HepG2 (cell line): ENCODE results near the gene GRM1. TPM values are rescaled to one million over a fixed set of nuclear protein-coding genes. Genes with fewer than 3 reads are reported as not detected.

Experiments used
- ATAC-seq: fragments of 200-7000 bp; cut with Tn5 transposase; 3 replicates; pipeline ENCODE4 v1.9.1; 2020; ENCODE audit warnings: mild to moderate bottlenecking, moderate library complexity
- BruUV-seq: library from RNA; stranded (reverse); fragments of 400-500 nt; replicated peaks from 2 replicates; lab custom pipeline; 2021; lab: Mats Ljungman, UMichigan
- CTCF ChIA-PET: fragments of 300-600 bp; formaldehyde crosslinking; extraction: SDS; loops from one replicate; lab custom pipeline; 2021; ENCODE audit warnings: low total read pairs, inconsistent platforms, low intra/inter-chr PET ratio; lab: Yijun Ruan, JAX
- POLR2A ChIA-PET: fragments of 350-600 bp; sonication (Branson Sonifier 250); formaldehyde crosslinking; loops from one replicate; lab custom pipeline; 2020; ENCODE audit warnings: antibody characterized with exemption, inconsistent platforms; lab: Yijun Ruan, JAX
- DNase-seq: peaks from one replicate; pipeline ENCODE4 v3.0.0-alpha.2; 2015; ENCODE audit warnings: low spot score
- FAIRE-seq: peaks from 3 replicates; lab custom pipeline; 2011; peaks lifted over from hg19 to GRCh38; lab: Jason Lieb, UNC
- H2AFZ ChIP-seq: one replicate; pipeline ENCODE4 v1.6.1; 2011; ENCODE audit warnings: low read length, inconsistent platforms
- H3K27ac ChIP-seq: fragments of 300-600 bp; 3 replicates; pipeline ENCODE4 v1.8.0; 2011; ENCODE audit warnings: mixed run types, mild to moderate bottlenecking, mixed read lengths, low read length, inconsistent platforms; ENCODE audit not compliant: insufficient read depth; ENCODE audit errors: extremely low read length
- H3K27me3 ChIP-seq, 2 experiments: fragments of 200-600 bp in 1 of 2; 2 replicates in 1 of 2; 3 replicates in 1 of 2; pipeline versions ENCODE4 v1.6.0 to v1.8.0; 2011; ENCODE audit warnings: low read length in 2 of 2, mild to moderate bottlenecking in 2 of 2, moderate library complexity in 2 of 2, inconsistent platforms in 1 of 2; ENCODE audit not compliant: insufficient read depth in 2 of 2, control insufficient read depth in 1 of 2
- H3K36me3 ChIP-seq, 2 experiments: fragments of 200-600 bp in 1 of 2; replicated peaks in 1 of 2; 2 replicates in 1 of 2; 3 replicates in 1 of 2; pipeline versions ENCODE4 v1.5.1 to v1.8.0; 2011; ENCODE audit warnings: low read length in 2 of 2, inconsistent platforms in 1 of 2; ENCODE audit not compliant: insufficient read depth in 2 of 2, control insufficient read depth in 1 of 2
- H3K4me1 ChIP-seq: 2 replicates; pipeline ENCODE4 v1.5.1; 2012; ENCODE audit warnings: low read length, inconsistent platforms; ENCODE audit not compliant: insufficient read depth
- H3K4me2 ChIP-seq: 2 replicates; pipeline ENCODE4 v1.6.0; 2011; ENCODE audit warnings: low read depth, low read length, inconsistent platforms
- H3K4me3 ChIP-seq, 3 experiments: fragments of 200-600 bp in 1 of 3; sonication (generic), shearing (Covaris generic) in 1 of 3; replicated peaks in 1 of 3; 2 replicates each; pipeline ENCODE4 v1.5.1; 2011 to 2016; ENCODE audit warnings: low read length in 3 of 3, inconsistent platforms in 2 of 3, low read depth in 2 of 3, mild to moderate bottlenecking in 2 of 3, control low read depth in 1 of 3, mixed read lengths in 1 of 3; ENCODE audit not compliant: insufficient read depth in 1 of 3
- H3K79me2 ChIP-seq: one replicate; pipeline ENCODE4 v1.6.1; 2011; ENCODE audit warnings: low read length, inconsistent platforms; ENCODE audit not compliant: insufficient read depth
- H3K9ac ChIP-seq: 2 replicates; pipeline ENCODE4 v1.6.0; 2011; ENCODE audit warnings: mild to moderate bottlenecking, low read depth, low read length, inconsistent platforms; ENCODE audit not compliant: insufficient read depth
- H3K9me3 ChIP-seq: 2 replicates; pipeline ENCODE4 v1.5.1; 2012; ENCODE audit warnings: mild to moderate bottlenecking, low read length
- H4K20me1 ChIP-seq: 2 replicates; pipeline ENCODE4 v1.6.0; 2011; ENCODE audit warnings: inconsistent platforms, mild to moderate bottlenecking, low read length, moderate library complexity; ENCODE audit not compliant: insufficient read depth
- CBX2 ChIP-seq, 2 experiments: fragments of 200-600 bp in 1 of 2; sonication (generic); formaldehyde crosslinking in 1 of 2; IDR thresholded peaks; 2 replicates each; pipeline versions ENCODE4 v1.7.0 to v1.8.1; 2018 to 2022; ENCODE audit warnings: low read depth in 2 of 2, low read length in 1 of 2, mild to moderate bottlenecking in 1 of 2, missing genetic modification reagents in 1 of 2
- GTF2F1 ChIP-seq: fragments of 150-350 bp; IDR thresholded peaks from 2 replicates; pipeline ENCODE4 v1.6.1; 2014; ENCODE audit warnings: low read length
- HIVEP1 ChIP-seq: sonication (generic); formaldehyde crosslinking; IDR thresholded peaks from 2 replicates; pipeline ENCODE4 v1.4.0; 2020; ENCODE audit warnings: mild to moderate bottlenecking, missing genetic modification reagents
- HNRNPK ChIP-seq: fragments of 200-400 bp; formaldehyde crosslinking; IDR thresholded peaks from 2 replicates; pipeline ENCODE4 v1.6.1; 2018; ENCODE audit warnings: low read length, low read depth, moderate library complexity, mild to moderate bottlenecking; ENCODE audit not compliant: poor library complexity, severe bottlenecking
- KDM3A ChIP-seq: IDR thresholded peaks from 2 replicates; pipeline ENCODE4 v1.6.1; 2018; ENCODE audit warnings: low read depth, missing compliant biosample characterization
- PCBP1 ChIP-seq: fragments of 200-400 bp; formaldehyde crosslinking; IDR thresholded peaks from 2 replicates; pipeline ENCODE4 v1.6.1; 2017; ENCODE audit warnings: mild to moderate bottlenecking, low read depth, low read length, borderline replicate concordance
- RARA ChIP-seq: IDR thresholded peaks from 2 replicates; pipeline ENCODE4 v1.6.1; 2016; ENCODE audit warnings: missing genetic modification reagents, missing compliant biosample characterization
- SAFB2 ChIP-seq: sonication (generic); formaldehyde crosslinking; IDR thresholded peaks from 2 replicates; pipeline ENCODE4 v1.5.1; 2020; ENCODE audit warnings: missing genetic modification reagents, low read depth, mild to moderate bottlenecking, borderline replicate concordance
- SMC3 ChIP-seq: IDR thresholded peaks from 2 replicates; pipeline ENCODE4 v1.6.1; 2011; ENCODE audit warnings: low read length, improper control_type of control experiment
- SP140L ChIP-seq: sonication (generic); formaldehyde crosslinking; IDR thresholded peaks from 2 replicates; pipeline ENCODE4 v1.4.0; 2020; ENCODE audit warnings: missing genetic modification reagents, borderline replicate concordance
- TCF7 ChIP-seq: sonication (generic); IDR thresholded peaks from 2 replicates; pipeline ENCODE4 v1.6.1; 2016; ENCODE audit warnings: antibody characterized with exemption, low read depth
- ZBTB8A ChIP-seq: sonication (generic); formaldehyde crosslinking; IDR thresholded peaks from 2 replicates; pipeline ENCODE4 v1.4.0; 2020; ENCODE audit warnings: mild to moderate bottlenecking, low read depth, missing genetic modification reagents, borderline replicate concordance
- ZNF432 ChIP-seq: sonication (generic); formaldehyde crosslinking; IDR thresholded peaks from 2 replicates; pipeline ENCODE4 v1.5.0; 2020; ENCODE audit warnings: missing genetic modification reagents, mild to moderate bottlenecking, borderline replicate concordance
- ZNF652 ChIP-seq: IDR thresholded peaks from 2 replicates; pipeline ENCODE4 v1.6.1; 2016; ENCODE audit warnings: low read depth, borderline replicate concordance
- WGBS: methylation state at CpG from one replicate; pipeline ENCODE4 v1.1.6; 2017; ENCODE audit warnings: low lambda C conversion rate; 5-methylcytosine and 5-hydroxymethylcytosine counted together
- in situ Hi-C: cut with HindIII; loops from 2 replicates; pipeline ENCODE4 v1.10.0; 2017; ENCODE audit warnings: low pct_unique_long_range_greater_than_20kb; ENCODE audit not compliant: extremely low pct_ligation_motif_present
- intact Hi-C: fragments of 100-400 bp; cut with micrococcal nuclease; formaldehyde crosslinking; loops from one replicate; pipeline ENCODE4 v1.10.0; 2022; ENCODE audit not compliant: unreplicated experiment
- polyA plus RNA-seq, 8 experiments: library from polyadenylated mRNA; depleted of rRNA in 3 of 8; stranded (reverse) in 7 of 8; unstranded in 1 of 8; fragments of >200 nt; fragmentation: Illumina TruSeq in 4 of 8; extraction: Trizol in 4 of 8; gene quantifications; 2 replicates each; pipeline versions ENCODE4 v1.2.1 to v1.2.3, GENCODE V29; 2011 to 2016; ENCODE audit warnings: low read depth in 4 of 8, missing spikeins in 1 of 8, mixed read lengths in 1 of 8; ENCODE audit not compliant: insufficient read depth in 1 of 8
- total RNA-seq, 5 experiments: library from RNA; depleted of rRNA; stranded (reverse); fragments of >200 nt; fragmentation: Illumina TruSeq; extraction: Trizol; gene quantifications; 2 replicates each; pipeline ENCODE4 v1.2.3, GENCODE V29; 2016; ENCODE audit warnings: low read depth in 1 of 5
- TF ChIP-seq, protein P1 (sequence below): sonication (generic); formaldehyde crosslinking; IDR thresholded peaks from 2 replicates; pipeline ENCODE4 v1.4.0; 2020; ENCODE audit warnings: missing genetic modification reagents
- TF ChIP-seq, protein P2 (sequence below): sonication (generic); formaldehyde crosslinking; conservative IDR thresholded peaks from 2 replicates; pipeline ENCODE4 v1.4.0; 2020; ENCODE audit warnings: missing genetic modification reagents
- TF ChIP-seq, protein P3 (sequence below): sonication (generic); formaldehyde crosslinking; IDR thresholded peaks from 2 replicates; pipeline ENCODE4 v1.4.0; 2020; ENCODE audit warnings: mild to moderate bottlenecking, missing genetic modification reagents

Gene GRM1
- total and polyA plus RNA-seq, 2 of the 13 experiments (the other 11 are each of a cell fraction or from before 2014, with no cell fraction given) = 0.09 TPM; not detected in 1

DNA sequence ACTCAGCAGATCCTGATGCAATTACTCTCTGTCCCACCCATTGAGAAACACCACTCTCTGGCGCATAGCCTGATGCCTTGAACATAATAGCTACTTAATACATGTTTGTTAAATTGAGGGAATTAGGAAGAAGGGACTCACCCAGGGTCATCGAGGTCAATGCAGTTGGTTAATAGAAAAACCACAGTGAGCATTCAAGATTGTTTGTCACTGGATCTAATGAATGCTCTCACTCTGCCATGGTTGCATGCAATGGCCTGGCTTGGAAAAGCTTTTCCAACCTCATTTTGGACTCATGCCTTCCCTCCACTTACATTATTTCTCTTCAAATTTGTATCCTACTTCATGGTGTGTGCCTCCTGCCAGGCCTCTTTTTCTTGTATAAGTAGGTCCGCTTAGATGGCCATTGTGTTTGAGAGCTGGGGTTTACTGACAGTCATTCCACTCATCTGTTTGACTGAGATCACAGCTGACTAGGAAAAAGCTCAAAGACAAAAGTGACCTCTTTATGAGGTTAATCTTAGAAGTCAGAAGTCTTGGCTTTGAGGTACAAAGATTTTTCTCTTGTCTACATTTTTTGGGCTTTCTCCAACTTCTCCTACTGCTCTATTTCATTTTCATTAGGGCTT lies 360.0 kb downstream of the GRM1 start:
- BruUV-seq = no TSS peak
- in situ Hi-C loops = no loop called here
- FAIRE-seq = no peak
- TF ChIP-seq HNRNPK (no peak), ZBTB8A (CRISPR knock-in tag) (no peak), HIVEP1 (CRISPR knock-in tag) (no peak), SMC3 (no peak), RARA (CRISPR knock-in tag) (no peak), SAFB2 (CRISPR knock-in tag) (no peak), ZNF432 (CRISPR knock-in tag) (no peak), ZNF652 (no peak), CBX2 (IDR thresholded peaks at IDR 0.05; ENCODE audit: low read depth, low read length) (no peak), CBX2 (CRISPR knock-in tag; IDR thresholded peaks at IDR 0.05; ENCODE audit: low read depth) (no peak), TCF7 (no peak), GTF2F1 (no peak), SP140L (CRISPR knock-in tag) (no peak), PCBP1 (no peak), KDM3A (no peak)
- TF ChIP-seq, protein P1, sequence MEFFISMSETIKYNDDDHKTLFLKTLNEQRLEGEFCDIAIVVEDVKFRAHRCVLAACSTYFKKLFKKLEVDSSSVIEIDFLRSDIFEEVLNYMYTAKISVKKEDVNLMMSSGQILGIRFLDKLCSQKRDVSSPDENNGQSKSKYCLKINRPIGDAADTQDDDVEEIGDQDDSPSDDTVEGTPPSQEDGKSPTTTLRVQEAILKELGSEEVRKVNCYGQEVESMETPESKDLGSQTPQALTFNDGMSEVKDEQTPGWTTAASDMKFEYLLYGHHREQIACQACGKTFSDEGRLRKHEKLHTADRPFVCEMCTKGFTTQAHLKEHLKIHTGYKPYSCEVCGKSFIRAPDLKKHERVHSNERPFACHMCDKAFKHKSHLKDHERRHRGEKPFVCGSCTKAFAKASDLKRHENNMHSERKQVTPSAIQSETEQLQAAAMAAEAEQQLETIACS = no peak
- TF ChIP-seq, protein P2, sequence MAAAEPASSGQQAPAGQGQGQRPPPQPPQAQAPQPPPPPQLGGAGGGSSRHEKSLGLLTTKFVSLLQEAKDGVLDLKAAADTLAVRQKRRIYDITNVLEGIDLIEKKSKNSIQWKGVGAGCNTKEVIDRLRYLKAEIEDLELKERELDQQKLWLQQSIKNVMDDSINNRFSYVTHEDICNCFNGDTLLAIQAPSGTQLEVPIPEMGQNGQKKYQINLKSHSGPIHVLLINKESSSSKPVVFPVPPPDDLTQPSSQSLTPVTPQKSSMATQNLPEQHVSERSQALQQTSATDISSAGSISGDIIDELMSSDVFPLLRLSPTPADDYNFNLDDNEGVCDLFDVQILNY = no peak
- TF ChIP-seq, protein P3, sequence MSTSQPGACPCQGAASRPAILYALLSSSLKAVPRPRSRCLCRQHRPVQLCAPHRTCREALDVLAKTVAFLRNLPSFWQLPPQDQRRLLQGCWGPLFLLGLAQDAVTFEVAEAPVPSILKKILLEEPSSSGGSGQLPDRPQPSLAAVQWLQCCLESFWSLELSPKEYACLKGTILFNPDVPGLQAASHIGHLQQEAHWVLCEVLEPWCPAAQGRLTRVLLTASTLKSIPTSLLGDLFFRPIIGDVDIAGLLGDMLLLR (CRISPR knock-in tag) = no peak

More for the DNA sequence above, 360.0 kb downstream of the GRM1 start:
- DNase-seq (no peak), ATAC-seq (no peak)
- no peak overlapping the region for H3K4me3 ChIP-seq
- no peaks in the 10 kb centered on the region for H3K36me3 ChIP-seq
- no peaks in the 10 kb centered on the region for H3K9me3 ChIP-seq
- peaks cover 0 to 5% of the 10 kb centered on the region in 2 experiments; a peak in 1 of 5 replicates for H3K27me3 ChIP-seq
- no peaks in the 10 kb centered on the region for H3K79me2 ChIP-seq
- H2AFZ ChIP-seq = no peak overlapping the region
- ChIA-PET CTCF (no interaction called here), POLR2A (no interaction called here)
- WGBS = 24% methylated on average over 3 of the region's 3 CpGs
- no peaks in the 10 kb centered on the region for H3K4me1 ChIP-seq
- H3K9ac ChIP-seq = no peak overlapping the region
- intact Hi-C loops = no loop called here
- no peak overlapping the region for H3K27ac ChIP-seq
- no peak overlapping the region for H3K4me2 ChIP-seq
- no peaks in the 10 kb centered on the region for H4K20me1 ChIP-seq
